Transverse colon (tissue), 3 donors: ENCODE data around the gene FRY.

Source experiments
- EP300 ChIP-seq: sonication (generic); formaldehyde crosslinking; IDR thresholded peaks from one replicate; pipeline ENCODE4 v1.6.1; 2017; ENCODE audit warnings: antibody characterized with exemption, low read depth
- POLR2A ChIP-seq: fragments of 450-650 bp; IDR thresholded peaks from one replicate; pipeline ENCODE4 v1.6.1; 2016; ENCODE audit warnings: antibody characterized with exemption, mild to moderate bottlenecking, moderate library complexity
- TF ChIP-seq, protein P1 (sequence below), 5 experiments: fragments of 200-600 bp in 3 of 5; fragments of 450-650 bp in 2 of 5; sonication (generic) in 3 of 5; IDR thresholded peaks; 1 replicate in 2 of 5; 2 replicates in 3 of 5; pipeline ENCODE4 v1.5.1; 2016 to 2017; ENCODE audit warnings: antibody characterized with exemption in 5 of 5, inconsistent platforms in 3 of 5, mild to moderate bottlenecking in 2 of 5, moderate library complexity in 1 of 5

DNA sequence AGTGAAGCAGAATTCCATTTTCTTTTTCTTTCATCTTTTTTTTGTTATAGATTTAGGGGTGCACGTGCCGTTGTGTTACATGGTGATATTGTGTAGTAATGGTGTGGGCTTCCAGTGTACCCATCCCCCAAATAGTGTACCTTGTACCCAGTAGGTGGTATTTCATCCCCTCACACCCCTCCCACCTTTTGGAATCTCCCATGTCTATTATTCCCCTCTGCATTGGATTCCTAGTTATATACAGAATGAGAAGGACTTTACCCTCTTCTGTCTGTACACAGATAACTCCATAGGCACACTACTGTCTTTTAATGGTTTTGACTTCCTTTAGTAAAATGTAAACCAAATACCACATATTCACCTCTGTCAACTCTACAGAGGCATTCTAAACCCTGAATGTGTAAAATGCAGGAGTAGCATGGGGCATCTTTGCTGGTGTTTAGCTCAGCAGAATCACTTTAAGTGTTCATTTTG is 28.0 kb downstream of the FRY start:
- TF ChIP-seq, protein P1, sequence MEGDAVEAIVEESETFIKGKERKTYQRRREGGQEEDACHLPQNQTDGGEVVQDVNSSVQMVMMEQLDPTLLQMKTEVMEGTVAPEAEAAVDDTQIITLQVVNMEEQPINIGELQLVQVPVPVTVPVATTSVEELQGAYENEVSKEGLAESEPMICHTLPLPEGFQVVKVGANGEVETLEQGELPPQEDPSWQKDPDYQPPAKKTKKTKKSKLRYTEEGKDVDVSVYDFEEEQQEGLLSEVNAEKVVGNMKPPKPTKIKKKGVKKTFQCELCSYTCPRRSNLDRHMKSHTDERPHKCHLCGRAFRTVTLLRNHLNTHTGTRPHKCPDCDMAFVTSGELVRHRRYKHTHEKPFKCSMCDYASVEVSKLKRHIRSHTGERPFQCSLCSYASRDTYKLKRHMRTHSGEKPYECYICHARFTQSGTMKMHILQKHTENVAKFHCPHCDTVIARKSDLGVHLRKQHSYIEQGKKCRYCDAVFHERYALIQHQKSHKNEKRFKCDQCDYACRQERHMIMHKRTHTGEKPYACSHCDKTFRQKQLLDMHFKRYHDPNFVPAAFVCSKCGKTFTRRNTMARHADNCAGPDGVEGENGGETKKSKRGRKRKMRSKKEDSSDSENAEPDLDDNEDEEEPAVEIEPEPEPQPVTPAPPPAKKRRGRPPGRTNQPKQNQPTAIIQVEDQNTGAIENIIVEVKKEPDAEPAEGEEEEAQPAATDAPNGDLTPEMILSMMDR (IDR thresholded peaks at IDR 0.05): no peak
- TF ChIP-seq POLR2A: no peak
- TF ChIP-seq EP300: no peak
